HepG2 (cell line): ENCODE measurements around the gene PFN2.

ENCODE experiments used
- CTCF ChIP-seq: sonication (generic); formaldehyde crosslinking; IDR thresholded peaks from 2 replicates; pipeline ENCODE4 v1.5.0; 2020; ENCODE audit warnings: mild to moderate bottlenecking, missing genetic modification reagents, moderate library complexity
- PREB ChIP-seq: sonication (generic); formaldehyde crosslinking; IDR thresholded peaks from 2 replicates; pipeline ENCODE4 v1.4.0; 2020; ENCODE audit warnings: missing genetic modification reagents
- SMAD3 ChIP-seq: sonication (generic); formaldehyde crosslinking; IDR thresholded peaks from 2 replicates; pipeline ENCODE4 v1.4.0; 2020; ENCODE audit warnings: missing genetic modification reagents
- TAF15 ChIP-seq: fragments of 200-400 bp; formaldehyde crosslinking; IDR thresholded peaks from one replicate; pipeline ENCODE4 v1.6.1; 2018; ENCODE audit warnings: mild to moderate bottlenecking, low read depth, low read length; ENCODE audit not compliant: poor library complexity, severe bottlenecking
- ZNF510 ChIP-seq: sonication (generic); formaldehyde crosslinking; IDR thresholded peaks from 2 replicates; pipeline ENCODE4 v1.4.0; 2020; ENCODE audit warnings: low read depth, mild to moderate bottlenecking, missing genetic modification reagents

- no peak for TF ChIP-seq PREB
- TF ChIP-seq TAF15, result no peak
- no peak; the same call in 1 of the 2 replicates for TF ChIP-seq ZNF510 (CRISPR knock-in tag)
- no peak for TF ChIP-seq CTCF
- TF ChIP-seq SMAD3, result no peak
Measured at GRCh38 chr3:149971403-149972075, 844 bp upstream of the PFN2 start.
